Adrenal gland (tissue), 12 donors: ENCODE measurements around the gene SH2B2. TPM values are rescaled to one million over a fixed set of nuclear protein-coding genes. Genes with fewer than 3 reads are reported as not detected.
"Not testable (repeated sequence)": the region's sequence is repeated elsewhere in the genome, so short reads cannot be mapped to it uniquely, and the experiment has no call there.

Experiments
- DNase-seq, 7 donors: peaks; one replicate each; pipeline ENCODE4 v3.0.0-alpha.2; 2019 to 2020
- H3K27ac ChIP-seq, 5 donors: fragments of 200-600 bp; sonication (generic) in 4 of 5; 1 replicate in 3 of 5; 2 replicates in 2 of 5; pipeline versions ENCODE4 v1.5.1 to v1.8.0; 2016 to 2020; ENCODE audit warnings: mild to moderate bottlenecking in 1 of 5
- H3K27me3 ChIP-seq: fragments of 200-600 bp; 2 replicates; pipeline ENCODE4 v1.8.0; 2021
- H3K36me3 ChIP-seq, 2 donors: fragments of 200-600 bp; replicated peaks in 1 of 2; 1 replicate in 1 of 2; 2 replicates in 1 of 2; pipeline versions ENCODE4 v1.5.1 to v1.8.0; 2018 to 2022
- H3K4me1 ChIP-seq, 2 donors: fragments of 200-600 bp; replicated peaks in 1 of 2; 1 replicate in 1 of 2; 2 replicates in 1 of 2; pipeline versions ENCODE4 v1.5.1 to v1.8.0; 2018 to 2021
- H3K4me3 ChIP-seq, 4 donors: fragments of 200-600 bp; sonication (generic) in 3 of 4; one replicate each; pipeline ENCODE4 v1.5.1; 2016 to 2018
- H3K9me3 ChIP-seq, 3 donors: fragments of 200-600 bp; sonication (generic) in 1 of 3; replicated peaks in 1 of 3; 1 replicate in 2 of 3; 2 replicates in 1 of 3; pipeline versions ENCODE4 v1.5.1 to v1.8.0; 2016 to 2021
- POLR2A ChIP-seq, 2 donors: fragments of 450-650 bp; IDR thresholded peaks; one replicate each; pipeline ENCODE4 v1.6.1; 2017; ENCODE audit warnings: antibody characterized with exemption in 2 of 2, mild to moderate bottlenecking in 2 of 2, moderate library complexity in 1 of 2
- WGBS, 4 donors: extraction: QIAGEN DNeasy Blood & Tissue Kit in 2 of 4; methylation state at CpG; one replicate each; pipeline versions ENCODE4 v1.1.5 to v1.1.7; 2013 to 2017; 5-methylcytosine and 5-hydroxymethylcytosine counted together
- intact Hi-C, 2 donors: fragments of 100-400 bp; cut with DNase I; formaldehyde crosslinking; loops; one replicate each; pipeline versions ENCODE4 v1.14.1 to v1.15.0; 2022 to 2023
- microRNA-seq, 3 donors: library from miRNA; unstranded; fragments of <30 nt; microRNA quantifications; one replicate each; pipeline ENCODE4, GENCODE V29; 2017 to 2020
- polyA plus RNA-seq, 3 donors: library from polyadenylated mRNA; stranded (reverse); fragments of 200-250 nt in 2 of 3; fragments of 350-450 nt in 1 of 3; fragmentation: Illumina TruSeq in 1 of 3; extraction: RNeasy Lipid Tissue Mini Kit (QIAGEN cat#74804) in 1 of 3; gene quantifications; one replicate each; pipeline ENCODE4 v1.2.3, GENCODE V29; 2013 to 2014
- small RNA-seq, 2 donors: library from RNA; depleted of rRNA; stranded (forward); fragments of <200 nt; gene quantifications; one replicate each; pipeline ENCODE3, GENCODE V24; 2016
- total RNA-seq, 9 donors: library from RNA; depleted of rRNA in 4 of 9; stranded (reverse); fragments of >200 nt in 4 of 9; fragments of 120-200 nt in 1 of 9; fragmentation: NEBNext Ultra II Directional in 1 of 9; extraction: Animal tissue kit (Norgen Biotek cat#: 25700) in 1 of 9; gene quantifications; one replicate each; pipeline versions ENCODE4 v1.1.0 to v1.2.4, GENCODE V29; 2013 to 2023
- TF ChIP-seq, protein P1 (sequence below), 6 experiments: fragments of 450-650 bp in 4 of 6; fragments of 200-600 bp in 2 of 6; sonication (generic) in 1 of 6; IDR thresholded peaks; 1 replicate in 5 of 6; 2 replicates in 1 of 6; pipeline versions ENCODE4 v1.5.1 to v1.8.0; 2016 to 2021; ENCODE audit warnings: antibody characterized with exemption in 6 of 6, mild to moderate bottlenecking in 2 of 6, moderate library complexity in 1 of 6
- donor health status: healthy with polysubstance abuse.
- donor health status: Bipolar disorder and iron deficiency.
- donor health status: DM: yes; HTN: yes; CAD: no.
- donor health status: DM: no; HTN: no; CAD: no.
- donor health status: DM: no; HTN: no; CAD: no.
- donor health status: DM: yes; HTN: yes; CAD: no.

SH2B2 gene
- total and polyA plus RNA-seq, 12 donors: 0.55 to 22.8 (median 5.0) TPM

DNA sequence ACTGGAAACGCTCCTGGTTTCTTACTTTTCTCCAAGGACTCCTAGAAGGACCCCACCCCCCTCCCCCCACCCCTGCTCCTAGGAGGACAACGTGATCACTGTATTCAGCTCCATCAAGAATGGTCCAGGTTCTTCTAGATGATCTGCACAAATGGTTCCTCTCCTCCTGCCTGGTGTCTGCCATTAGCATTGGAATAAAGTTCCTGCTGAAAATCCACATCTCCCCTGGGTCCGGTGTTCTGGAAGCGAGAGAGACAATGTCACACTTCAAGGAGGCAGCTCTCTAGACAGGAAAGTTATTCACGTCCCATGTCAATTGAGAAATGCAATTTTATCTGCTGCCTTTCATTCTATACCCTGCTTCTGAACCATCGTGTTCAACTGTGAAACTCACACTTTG is 60.3 kb downstream of the SH2B2 start:
- DNase-seq, H3K4me1 ChIP-seq, H3K27ac ChIP-seq, H3K27me3 ChIP-seq, H3K9me3 ChIP-seq, H3K4me3 ChIP-seq, H3K36me3 ChIP-seq, intact Hi-C loops: not testable (repeated sequence)
- 81 to 92% (median 90%) methylated on average over 2 to 3 of the region's 6 CpGs for WGBS, 4 donors

DNA sequence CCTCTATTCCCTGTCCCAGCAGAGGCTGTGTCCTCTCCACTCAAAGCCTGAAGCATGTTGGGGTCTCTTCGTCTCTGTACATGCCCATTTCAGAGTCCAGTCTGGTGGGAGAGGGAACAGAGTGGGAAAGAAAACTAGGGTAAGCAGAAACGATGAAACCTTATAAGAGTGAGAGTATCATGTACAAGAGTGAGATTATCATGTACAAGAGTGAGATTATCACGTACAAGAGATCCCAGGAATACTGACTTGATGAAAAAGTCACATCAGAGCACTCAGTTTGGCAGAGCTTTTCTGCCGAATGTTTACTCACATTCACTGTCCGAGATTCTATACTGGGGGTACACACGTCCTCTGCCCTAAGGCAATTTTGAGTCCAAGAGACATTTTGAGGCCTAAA is 69.7 kb downstream of the SH2B2 start, which contains the start of gene SPDYE6:
SPDYE6 (minus strand) TSS at position 101 of the 400 bp plus-strand sequence. CDS start 421 bp downstream, outside the sequence.
- DNase-seq, intact Hi-C loops, H3K36me3 ChIP-seq, H3K27ac ChIP-seq, H3K9me3 ChIP-seq, H3K27me3 ChIP-seq, H3K4me3 ChIP-seq, H3K4me1 ChIP-seq: not testable (repeated sequence)
- WGBS, 4 donors: no CpG with 5 or more reads among the region's 6 CpGs

DNA sequence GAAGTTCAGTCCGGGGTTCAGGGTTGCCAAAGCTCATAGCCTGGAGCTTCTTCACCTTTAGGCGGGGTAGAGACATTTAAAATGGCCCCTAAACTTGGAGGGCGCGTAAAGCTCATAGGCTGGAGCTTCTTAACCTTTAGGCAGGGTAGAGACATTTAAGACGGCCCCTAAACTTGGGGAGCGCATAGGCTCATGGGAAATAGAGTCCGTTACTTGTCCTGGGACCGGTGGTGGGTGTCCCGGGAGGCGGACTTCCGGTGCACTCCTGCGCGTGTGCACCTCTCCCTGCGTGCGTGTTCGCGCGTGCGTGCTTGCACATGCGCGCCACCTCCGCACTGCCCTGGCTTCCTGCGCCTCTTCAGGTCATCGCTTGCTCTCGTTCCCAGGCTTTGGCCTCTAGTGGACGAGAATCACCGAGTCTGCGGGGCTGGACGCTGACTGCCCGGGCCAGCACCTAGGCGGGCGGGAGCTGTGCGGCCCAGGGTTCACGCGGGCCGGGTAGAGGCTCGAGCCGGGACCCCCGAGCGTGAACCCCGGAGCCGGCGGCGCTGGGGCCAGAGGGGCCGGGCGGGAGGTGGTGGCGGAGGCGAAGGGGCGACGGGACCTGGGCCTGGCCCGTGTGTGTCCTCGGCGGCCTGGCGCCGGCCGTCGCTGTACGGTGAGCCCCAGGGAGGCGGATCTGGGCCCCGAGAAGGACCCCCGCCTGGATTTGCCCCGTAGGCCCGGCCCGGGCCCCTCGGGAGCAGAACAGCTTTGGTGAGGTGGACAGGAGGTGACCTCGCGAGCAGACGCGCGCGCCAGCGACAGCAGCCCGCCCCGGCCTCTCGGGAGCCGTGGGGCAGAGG is 77.1 kb downstream of the SH2B2 start:
- H3K4me1 ChIP-seq, H3K9me3 ChIP-seq, H3K27me3 ChIP-seq, H3K36me3 ChIP-seq, intact Hi-C loops: not testable (repeated sequence)
- peak; percentile 96 to 99 (median 98) for DNase-seq
- Histone ChIP-seq H3K27ac (peak overlapping the region; percentile 93 to 99 (median 95)), H3K4me3 (peak overlapping the region; percentile 65 to 98 (median 85))
- WGBS, 4 donors: 0 to 1% (median 0%) methylated on average over 13 to 76 of the region's 76 CpGs
- TF ChIP-seq POLR2A (IDR thresholded peaks at IDR 0.05): peak; percentile 92 to 97
- TF ChIP-seq, protein P1, sequence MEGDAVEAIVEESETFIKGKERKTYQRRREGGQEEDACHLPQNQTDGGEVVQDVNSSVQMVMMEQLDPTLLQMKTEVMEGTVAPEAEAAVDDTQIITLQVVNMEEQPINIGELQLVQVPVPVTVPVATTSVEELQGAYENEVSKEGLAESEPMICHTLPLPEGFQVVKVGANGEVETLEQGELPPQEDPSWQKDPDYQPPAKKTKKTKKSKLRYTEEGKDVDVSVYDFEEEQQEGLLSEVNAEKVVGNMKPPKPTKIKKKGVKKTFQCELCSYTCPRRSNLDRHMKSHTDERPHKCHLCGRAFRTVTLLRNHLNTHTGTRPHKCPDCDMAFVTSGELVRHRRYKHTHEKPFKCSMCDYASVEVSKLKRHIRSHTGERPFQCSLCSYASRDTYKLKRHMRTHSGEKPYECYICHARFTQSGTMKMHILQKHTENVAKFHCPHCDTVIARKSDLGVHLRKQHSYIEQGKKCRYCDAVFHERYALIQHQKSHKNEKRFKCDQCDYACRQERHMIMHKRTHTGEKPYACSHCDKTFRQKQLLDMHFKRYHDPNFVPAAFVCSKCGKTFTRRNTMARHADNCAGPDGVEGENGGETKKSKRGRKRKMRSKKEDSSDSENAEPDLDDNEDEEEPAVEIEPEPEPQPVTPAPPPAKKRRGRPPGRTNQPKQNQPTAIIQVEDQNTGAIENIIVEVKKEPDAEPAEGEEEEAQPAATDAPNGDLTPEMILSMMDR (IDR thresholded peaks at IDR 0.05): peak in 1 of 6 experiments; percentile 43

DNA sequence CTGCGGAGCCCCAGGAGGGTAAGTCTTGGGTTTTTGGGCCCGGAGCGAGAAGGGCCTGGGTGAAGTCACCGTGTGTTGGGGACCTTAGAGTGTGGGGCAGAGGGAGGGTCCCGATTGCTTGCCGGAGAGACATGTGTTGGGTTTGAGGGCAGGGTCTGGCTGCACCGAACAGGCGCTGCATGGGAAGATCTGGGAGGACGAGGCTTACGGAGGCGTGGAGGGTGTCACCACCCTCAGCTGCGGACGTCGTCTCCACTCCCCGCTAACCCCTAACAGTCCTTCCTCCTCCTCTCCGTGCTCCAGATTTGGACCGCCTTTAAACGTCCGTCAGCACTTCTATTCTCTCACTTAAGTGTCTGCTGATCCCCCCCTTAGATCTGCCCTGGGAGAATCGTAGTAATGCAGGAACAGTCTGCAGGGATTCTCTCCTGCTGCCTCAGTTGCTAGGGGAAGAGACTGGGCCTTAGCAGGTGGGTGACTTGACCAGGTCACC is 77.8 kb downstream of the SH2B2 start:
- H3K4me1 ChIP-seq, intact Hi-C loops, H3K27me3 ChIP-seq, H3K36me3 ChIP-seq, H3K9me3 ChIP-seq: not testable (repeated sequence)
- H3K4me3 ChIP-seq: peak overlapping the region in 3 of 4 donors; percentile 65 to 98 (median 96)
- peak overlapping the region; percentile 93 to 99 (median 95) for H3K27ac ChIP-seq
- 0 to 2% (median 0%) methylated on average over 6 to 15 of the region's 20 CpGs for WGBS, 4 donors
- DNase-seq: peak in 1 of 7 donors; percentile 25

DNA sequence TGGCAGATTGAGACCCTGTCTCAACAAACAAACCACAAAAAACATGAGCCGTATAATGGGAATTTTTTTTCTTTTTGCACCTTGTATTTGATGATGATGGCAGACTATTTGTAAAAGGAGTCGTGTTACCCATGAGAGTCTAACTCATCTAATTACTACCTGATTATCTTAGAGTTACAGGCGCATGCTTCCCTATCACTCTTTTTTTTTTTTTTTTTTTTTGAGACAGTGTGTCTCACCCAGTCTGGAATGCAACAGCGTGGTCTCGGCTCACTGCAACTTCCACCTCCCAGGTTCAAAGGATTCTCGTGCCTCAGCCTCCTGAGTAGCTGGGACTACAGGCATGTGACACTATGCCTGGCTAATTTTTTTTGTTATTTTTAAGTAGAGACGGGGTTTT is 78.7 kb downstream of the SH2B2 start:
- 68 to 78% (median 71%) methylated on average over 6 to 7 of the region's 7 CpGs for WGBS, 4 donors
- not testable (repeated sequence) for H3K4me3 ChIP-seq

DNA sequence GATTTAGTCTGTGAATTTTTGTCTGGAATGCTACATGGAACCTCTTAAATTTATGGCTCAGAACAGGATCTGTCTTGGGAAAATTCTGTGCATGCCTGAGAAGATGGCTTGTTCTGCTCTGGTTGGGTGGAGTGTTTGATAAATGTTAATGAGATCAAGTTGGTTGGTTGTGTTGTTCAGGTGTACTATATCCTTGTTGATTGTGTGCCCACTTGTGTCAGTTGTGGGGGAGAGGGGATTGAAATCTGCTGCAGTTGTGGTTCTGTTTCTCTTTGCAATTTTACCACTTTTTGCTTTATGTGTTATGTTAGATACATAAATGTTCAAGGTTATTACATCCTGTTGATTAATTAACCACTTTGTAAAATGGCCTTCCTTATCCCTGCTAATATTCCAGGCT is 83.4 kb downstream of the SH2B2 start:
- DNase-seq, H3K4me3 ChIP-seq, H3K9me3 ChIP-seq, H3K27me3 ChIP-seq, H3K4me1 ChIP-seq, intact Hi-C loops, H3K36me3 ChIP-seq, H3K27ac ChIP-seq: not testable (repeated sequence)

More for the DNA sequence above, 78.7 kb downstream of the SH2B2 start:
- DNase-seq, H3K27me3 ChIP-seq, intact Hi-C loops, H3K4me1 ChIP-seq, H3K9me3 ChIP-seq, H3K27ac ChIP-seq, H3K36me3 ChIP-seq: not testable (repeated sequence)

Small RNA genes within 50 kb of the gene (microRNA-seq; reads per million reads assigned to microRNA genes)
- 0 reads per million in 3 donors for gene MIR4285

Small RNA genes within 50 kb of the gene (small RNA-seq; reads per million reads assigned to genes)
- 0 reads per million in 2 donors for gene AC005088.1
- gene MIR4285: 0 reads per million in 2 donors
- 0 reads per million in 2 donors for gene RF00019

Other genes with a start within 250 kb of the SH2B2 start
- gene SPDYE6, start 69.6 kb downstream of the SH2B2 start, total RNA-seq: under 1 TPM in 1 of 9 donors, not detected in 8; 0.11 TPM
- gene SPDYE6, start 69.6 kb downstream of the SH2B2 start, polyA plus RNA-seq: not detected
- 10 to 100 TPM; 19.4 to 54.7 (median 30.6) TPM for gene PRKRIP1, start 109.5 kb downstream of the SH2B2 start, total RNA-seq
- gene PRKRIP1, start 109.5 kb downstream of the SH2B2 start, polyA plus RNA-seq: 100 to 1,000 TPM in 1 of 3 donors, 10 to 100 TPM in 2; 27.7 to 114 (median 65.9) TPM
- 100 to 1,000 TPM in 1 of 9 donors, 10 to 100 TPM in 7, 1 to 10 TPM in 1; 6.9 to 110 (median 41.1) TPM for gene ORAI2, start 146.7 kb downstream of the SH2B2 start, total RNA-seq
- gene ORAI2, start 146.7 kb downstream of the SH2B2 start, polyA plus RNA-seq: 10 to 100 TPM in 1 of 3 donors, 1 to 10 TPM in 2; 7.0 to 12.7 (median 7.0) TPM
- 10 to 100 TPM; 12.1 to 37.4 (median 12.8) TPM for gene ALKBH4, start 178.0 kb downstream of the SH2B2 start, total RNA-seq
- 1 to 10 TPM; 6.0 to 9.2 (median 9.1) TPM for gene ALKBH4, start 178.0 kb downstream of the SH2B2 start, polyA plus RNA-seq
- 10 to 100 TPM; 13.0 to 48.9 (median 24.9) TPM for gene LRWD1, start 178.1 kb downstream of the SH2B2 start, total RNA-seq
- 10 to 100 TPM in 2 of 3 donors, 1 to 10 TPM in 1; 7.3 to 24.5 (median 22.9) TPM for gene LRWD1, start 178.1 kb downstream of the SH2B2 start, polyA plus RNA-seq
- 10 to 100 TPM; 15.0 to 79.4 (median 54.2) TPM for gene POLR2J, start 192.1 kb downstream of the SH2B2 start, total RNA-seq
- 100 to 1,000 TPM in 2 of 3 donors, 10 to 100 TPM in 1; 75.8 to 295 (median 172) TPM for gene POLR2J, start 192.1 kb downstream of the SH2B2 start, polyA plus RNA-seq
- gene RASA4B, start 230.9 kb downstream of the SH2B2 start, total RNA-seq: 10 to 100 TPM; 12.1 to 40.5 (median 22.9) TPM
- gene RASA4B, start 230.9 kb downstream of the SH2B2 start, polyA plus RNA-seq: 100 to 1,000 TPM in 1 of 3 donors, 10 to 100 TPM in 1, 1 to 10 TPM in 1; 1.9 to 150 (median 66.8) TPM